IMR-90 (cell line): Measurements from ENCODE around the gene RNU1-4. TPM values are rescaled to one million over a fixed set of nuclear protein-coding genes. Genes with fewer than 3 reads are reported as not detected.
"Not testable (repeated sequence)": the region's sequence is repeated elsewhere in the genome, so short reads cannot be mapped to it uniquely, and the experiment has no call there.

ENCODE experiments used
- ATAC-seq: fragments of 200-7000 bp; cut with Tn5 transposase; 2 replicates; pipeline ENCODE4 v1.9.1; 2020; ENCODE audit warnings: low read depth, mild to moderate bottlenecking, moderate library complexity
- BruUV-seq: library from RNA; stranded (reverse); fragments of 400-500 nt; replicated peaks from 2 replicates; lab custom pipeline; 2021; lab: Mats Ljungman, UMichigan
- CTCF ChIA-PET: fragments of 300-600 bp; formaldehyde crosslinking; extraction: SDS; loops from one replicate; lab custom pipeline; 2021; ENCODE audit warnings: antibody characterized with exemption; lab: Yijun Ruan, JAX
- POLR2A ChIA-PET: fragments of 300-600 bp; sonication (Branson Sonifier 250); formaldehyde crosslinking; loops from one replicate; lab custom pipeline; 2022; ENCODE audit warnings: antibody characterized with exemption; ENCODE audit not compliant: unreplicated experiment; lab: Charles Lee
- DNase-seq: peaks from one replicate; pipeline ENCODE4 v3.0.0; 2013
- H2AFZ ChIP-seq: replicated peaks from 2 replicates; pipeline ENCODE3; 2013; ENCODE audit warnings: low read length, mild to moderate bottlenecking; ENCODE audit not compliant: poor library complexity
- H2AK5ac ChIP-seq: 2 replicates; pipeline ENCODE4 v1.6.1; 2013; ENCODE audit warnings: low read depth, low read length, inconsistent platforms
- H2AK9ac ChIP-seq: replicated peaks from 2 replicates; pipeline ENCODE3; 2013; ENCODE audit warnings: mild to moderate bottlenecking, low read depth, low read length, moderate library complexity; ENCODE audit not compliant: poor library complexity
- H2BK120ac ChIP-seq: 2 replicates; pipeline ENCODE4 v1.6.1; 2013; ENCODE audit warnings: low read depth, low read length, inconsistent platforms
- H2BK15ac ChIP-seq: 3 replicates; pipeline ENCODE4 v1.6.1; 2013; ENCODE audit warnings: low read depth, low read length, inconsistent platforms
- H2BK20ac ChIP-seq: 2 replicates; pipeline ENCODE4 v1.6.1; 2013; ENCODE audit warnings: low read depth, mild to moderate bottlenecking, inconsistent platforms, low read length, moderate library complexity
- H2BK5ac ChIP-seq: 2 replicates; pipeline ENCODE4 v1.6.1; 2013; ENCODE audit warnings: mild to moderate bottlenecking, low read depth, low read length, inconsistent platforms; ENCODE audit not compliant: poor library complexity, severe bottlenecking
- H3K14ac ChIP-seq: replicated peaks from 2 replicates; pipeline ENCODE4 v1.6.1; 2013; ENCODE audit warnings: low read depth, low read length, inconsistent platforms
- H3K18ac ChIP-seq: 2 replicates; pipeline ENCODE4 v1.6.1; 2013; ENCODE audit warnings: low read depth, low read length, control low read depth
- H3K23ac ChIP-seq: 2 replicates; pipeline ENCODE4 v1.6.1; 2013; ENCODE audit warnings: low read depth, low read length, inconsistent platforms
- H3K27ac ChIP-seq: 2 replicates; pipeline ENCODE4 v1.5.1; 2013; ENCODE audit warnings: mild to moderate bottlenecking, control low read depth, low read length; ENCODE audit not compliant: insufficient read depth
- H3K27me3 ChIP-seq: 2 replicates; pipeline ENCODE4 v1.6.1; 2013; ENCODE audit warnings: low read length; ENCODE audit not compliant: control insufficient read depth, insufficient read depth
- H3K36me3 ChIP-seq: 2 replicates; pipeline ENCODE4 v1.6.1; 2013; ENCODE audit warnings: low read length, mixed read lengths; ENCODE audit not compliant: control insufficient read depth, insufficient read depth
- H3K4ac ChIP-seq: 2 replicates; pipeline ENCODE4 v1.6.1; 2013; ENCODE audit warnings: low read depth, low read length, inconsistent platforms
- H3K4me1 ChIP-seq: 2 replicates; pipeline ENCODE4 v1.6.1; 2013; ENCODE audit warnings: low read length, mixed read lengths; ENCODE audit not compliant: control insufficient read depth, insufficient read depth
- H3K4me2 ChIP-seq: 2 replicates; pipeline ENCODE4 v1.6.1; 2013; ENCODE audit warnings: low read depth, mild to moderate bottlenecking, control low read depth, low read length, moderate library complexity
- H3K4me3 ChIP-seq: 2 replicates; pipeline ENCODE4 v1.5.1; 2013; ENCODE audit warnings: low read depth, mild to moderate bottlenecking, control low read depth, low read length, moderate library complexity; ENCODE audit not compliant: insufficient read depth
- H3K56ac ChIP-seq: 2 replicates; pipeline ENCODE4 v1.6.1; 2013; ENCODE audit warnings: low read length, inconsistent platforms; ENCODE audit not compliant: insufficient read depth; ENCODE audit errors: extremely low read depth
- H3K79me1 ChIP-seq, 2 experiments: 2 replicates each; pipeline ENCODE4 v1.6.1; 2013; ENCODE audit warnings: low read length in 2 of 2, inconsistent platforms in 1 of 2, low read depth in 1 of 2
- H3K9ac ChIP-seq: 2 replicates; pipeline ENCODE4 v1.6.1; 2013; ENCODE audit warnings: low read depth, low read length, control low read depth
- H3K9me1 ChIP-seq: 2 replicates; pipeline ENCODE4 v1.6.1; 2013; ENCODE audit warnings: low read length, inconsistent platforms; ENCODE audit not compliant: insufficient read depth
- H3K9me3 ChIP-seq: 2 replicates; pipeline ENCODE4 v1.6.1; 2013; ENCODE audit warnings: low read length; ENCODE audit not compliant: control insufficient read depth, insufficient read depth
- H4K20me1 ChIP-seq: 2 replicates; pipeline ENCODE4 v1.6.1; 2013; ENCODE audit warnings: low read length, inconsistent platforms; ENCODE audit not compliant: insufficient read depth
- H4K5ac ChIP-seq: 2 replicates; pipeline ENCODE4 v1.6.1; 2013; ENCODE audit warnings: mild to moderate bottlenecking, low read depth, low read length, control low read depth
- H4K8ac ChIP-seq, 2 experiments: 2 replicates each; pipeline ENCODE4 v1.6.1; 2013; ENCODE audit warnings: low read depth in 2 of 2, low read length in 2 of 2, control low read depth in 1 of 2, inconsistent platforms in 1 of 2
- H4K91ac ChIP-seq: 2 replicates; pipeline ENCODE4 v1.6.1; 2013; ENCODE audit warnings: low read depth, low read length, inconsistent platforms; ENCODE audit not compliant: insufficient read depth
- WGBS, 2 experiments: methylation state at CpG; one replicate each; pipeline versions ENCODE4 v1.1.5 to v1.1.7; 2013; ENCODE audit warnings: missing lambda C conversion rate in 2 of 2; ENCODE audit not compliant: insufficient read length in 1 of 2; ENCODE audit errors: extremely low coverage in 2 of 2; 5-methylcytosine and 5-hydroxymethylcytosine counted together
- dilution Hi-C: fragments of 300-500 bp; cut with HindIII; formaldehyde crosslinking; loops from one replicate; pipeline ENCODE4 v1.14.3; 2018; ENCODE audit warnings: low sequenced_read_pairs; ENCODE audit not compliant: unreplicated experiment
- in situ Hi-C: fragments of 300-500 bp; cut with MboI; formaldehyde crosslinking; loops from 3 replicates; pipeline ENCODE4 v1.14.3; 2019; ENCODE audit warnings: low sequenced_read_pairs, inconsistent platforms, mixed read lengths
- intact Hi-C: fragments of 100-400 bp; cut with micrococcal nuclease; formaldehyde crosslinking; loops from 2 replicates; pipeline ENCODE4 v1.10.0; 2022
- polyA plus RNA-seq, 3 experiments: library from polyadenylated mRNA; depleted of rRNA; stranded (reverse); fragments of >200 nt; gene quantifications; 2 replicates each; pipeline ENCODE4 v1.2.3, GENCODE V29; 2012; ENCODE audit warnings: low replicate concordance in 1 of 3
- total RNA-seq: library from RNA; depleted of rRNA; stranded (reverse); fragments of >200 nt; gene quantifications from 2 replicates; pipeline ENCODE4 v1.2.3, GENCODE V29; 2012

The RNU1-4 gene
- total and polyA plus RNA-seq, 2 of the 4 experiments (the other 2 are of a cell fraction) = under 0.01 TPM; not detected in 1

DNA sequence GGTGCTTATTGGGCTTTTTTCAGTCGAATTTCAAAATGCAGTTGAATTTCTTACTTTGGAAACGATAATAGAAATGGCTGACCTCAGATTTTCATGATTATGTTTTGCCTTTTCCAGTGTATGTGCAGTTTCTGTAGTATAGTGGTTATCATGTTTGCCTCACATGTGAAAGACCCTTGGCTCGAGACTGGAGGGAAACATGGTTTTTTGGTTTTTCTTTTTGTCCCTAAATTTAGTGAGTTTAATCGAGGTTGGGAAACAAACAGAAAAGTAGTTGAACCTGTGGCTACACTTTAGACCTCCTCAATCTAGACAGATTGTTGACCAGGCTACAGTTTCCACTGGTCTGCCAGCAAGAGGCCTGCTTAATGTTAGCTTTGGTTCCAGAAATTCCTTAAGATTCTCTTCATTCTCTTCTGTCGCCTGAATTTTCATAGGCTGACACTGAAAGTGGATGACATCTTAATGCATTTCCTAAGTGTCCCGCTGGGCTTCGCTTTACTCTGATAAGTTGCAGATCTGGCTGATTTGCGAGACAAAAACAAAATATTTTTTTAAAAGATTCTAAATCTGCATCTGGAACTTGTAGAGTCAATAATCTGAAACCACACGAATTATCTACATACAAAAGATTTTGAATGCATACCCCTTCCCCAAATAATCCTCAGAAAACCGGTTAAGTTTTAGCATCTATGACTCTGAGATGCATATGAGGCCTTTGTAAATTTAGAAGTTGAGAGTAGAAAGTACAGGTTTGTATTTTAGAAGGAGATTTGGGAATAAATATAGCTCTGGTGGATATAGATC lies 14.7 kb upstream of the RNU1-4 start:
- H2AK5ac ChIP-seq, H3K56ac ChIP-seq, ATAC-seq, dilution Hi-C loops, H3K18ac ChIP-seq, H3K14ac ChIP-seq, H3K36me3 ChIP-seq, H2BK5ac ChIP-seq, in situ Hi-C loops, H3K27ac ChIP-seq, H2AK9ac ChIP-seq, CTCF ChIA-PET, H3K79me1 ChIP-seq, BruUV-seq, H3K23ac ChIP-seq, H2BK20ac ChIP-seq, H4K5ac ChIP-seq, H3K9me1 ChIP-seq, H3K4me1 ChIP-seq, intact Hi-C loops, H4K20me1 ChIP-seq, H3K4me3 ChIP-seq, POLR2A ChIA-PET, H3K9ac ChIP-seq, H3K4me2 ChIP-seq, H2AFZ ChIP-seq, DNase-seq, H2BK120ac ChIP-seq, H2BK15ac ChIP-seq, H3K4ac ChIP-seq, H3K9me3 ChIP-seq, H4K8ac ChIP-seq, H4K91ac ChIP-seq: not testable (repeated sequence)
- peaks cover 56% of the 10 kb centered on the region for H3K27me3 ChIP-seq
- 69% methylated on average over 6 of the region's 10 CpGs; no CpG with 5 or more reads in 1 of the 2 experiments for WGBS, 2 experiments
